A549 (cell line): ENCODE results near the gene DNAJC5G.

Experiments used
- CTCF ChIP-seq: fragments of >200 bp; sonication (Bioruptor Twin); formaldehyde crosslinking; IDR thresholded peaks from 3 replicates; pipeline ENCODE4 v1.5.1; 2016
- POLR2A ChIP-seq: IDR thresholded peaks from 2 replicates; pipeline ENCODE4 v1.6.1; 2012; ENCODE audit warnings: mild to moderate bottlenecking, low read length
- TF ChIP-seq, protein P1 (sequence below): fragments of 150-350 bp; IDR thresholded peaks from 2 replicates; pipeline ENCODE4 v1.6.1; 2014; ENCODE audit warnings: low read depth, mild to moderate bottlenecking, low read length

DNA sequence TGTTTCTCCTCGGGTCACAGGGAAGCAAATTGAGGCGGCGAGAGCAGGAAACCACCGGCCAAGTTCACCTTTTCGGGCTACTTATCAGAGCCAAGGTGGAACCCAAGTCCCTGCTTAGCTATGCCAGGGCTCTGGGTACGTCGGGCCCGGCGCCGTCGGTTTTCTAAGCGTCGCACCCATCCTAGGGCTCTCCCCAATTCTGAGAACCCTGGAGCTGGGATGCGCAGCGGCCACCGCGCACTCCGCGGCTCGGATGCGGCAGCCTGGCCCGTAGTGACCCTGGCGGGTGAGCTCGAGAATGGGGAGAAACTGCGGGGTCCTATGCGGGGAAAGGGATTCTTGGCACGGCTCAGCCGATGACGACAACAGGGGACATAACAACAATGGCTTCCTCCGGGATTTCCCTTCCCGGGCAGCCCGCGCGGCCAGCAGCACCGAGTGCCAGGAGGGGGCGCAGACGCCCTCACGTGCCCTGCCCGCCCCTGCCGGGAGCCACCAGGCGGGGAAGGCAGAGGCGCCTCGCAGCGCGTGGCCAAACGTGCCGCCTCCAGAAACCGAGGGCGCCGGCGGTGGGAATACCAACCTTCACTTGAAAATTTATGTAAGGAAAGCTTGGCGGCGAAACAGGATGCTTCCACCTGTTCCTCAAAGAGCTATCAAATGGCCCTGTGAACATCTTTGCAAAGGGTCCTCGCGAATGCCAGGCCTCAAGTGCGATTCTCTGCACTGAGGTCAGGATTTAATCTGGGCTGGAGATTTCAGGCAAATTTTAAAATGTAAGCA, 10.3 kb upstream of the DNAJC5G start:
- TF ChIP-seq CTCF (peak; percentile 71), POLR2A (no peak)
- TF ChIP-seq, protein P1, sequence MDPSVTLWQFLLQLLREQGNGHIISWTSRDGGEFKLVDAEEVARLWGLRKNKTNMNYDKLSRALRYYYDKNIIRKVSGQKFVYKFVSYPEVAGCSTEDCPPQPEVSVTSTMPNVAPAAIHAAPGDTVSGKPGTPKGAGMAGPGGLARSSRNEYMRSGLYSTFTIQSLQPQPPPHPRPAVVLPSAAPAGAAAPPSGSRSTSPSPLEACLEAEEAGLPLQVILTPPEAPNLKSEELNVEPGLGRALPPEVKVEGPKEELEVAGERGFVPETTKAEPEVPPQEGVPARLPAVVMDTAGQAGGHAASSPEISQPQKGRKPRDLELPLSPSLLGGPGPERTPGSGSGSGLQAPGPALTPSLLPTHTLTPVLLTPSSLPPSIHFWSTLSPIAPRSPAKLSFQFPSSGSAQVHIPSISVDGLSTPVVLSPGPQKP: no peak
